Activated CD8-positive, alpha-beta memory T cell treated with anti-CD3 and anti-CD28 coated beads for 48 hours (primary cell): ENCODE data around the gene CEP70.
"Not testable (repeated sequence)": the region's sequence is repeated elsewhere in the genome, so short reads cannot be mapped to it uniquely, and the experiment has no call there.

ENCODE experiments used
- DNase-seq, 3 experiments: peaks; one replicate each; pipeline ENCODE4 v3.0.0-alpha.2; 2020; ENCODE audit warnings: low read depth in 2 of 3, low spot score in 2 of 3

Gene CEP70

DNA sequence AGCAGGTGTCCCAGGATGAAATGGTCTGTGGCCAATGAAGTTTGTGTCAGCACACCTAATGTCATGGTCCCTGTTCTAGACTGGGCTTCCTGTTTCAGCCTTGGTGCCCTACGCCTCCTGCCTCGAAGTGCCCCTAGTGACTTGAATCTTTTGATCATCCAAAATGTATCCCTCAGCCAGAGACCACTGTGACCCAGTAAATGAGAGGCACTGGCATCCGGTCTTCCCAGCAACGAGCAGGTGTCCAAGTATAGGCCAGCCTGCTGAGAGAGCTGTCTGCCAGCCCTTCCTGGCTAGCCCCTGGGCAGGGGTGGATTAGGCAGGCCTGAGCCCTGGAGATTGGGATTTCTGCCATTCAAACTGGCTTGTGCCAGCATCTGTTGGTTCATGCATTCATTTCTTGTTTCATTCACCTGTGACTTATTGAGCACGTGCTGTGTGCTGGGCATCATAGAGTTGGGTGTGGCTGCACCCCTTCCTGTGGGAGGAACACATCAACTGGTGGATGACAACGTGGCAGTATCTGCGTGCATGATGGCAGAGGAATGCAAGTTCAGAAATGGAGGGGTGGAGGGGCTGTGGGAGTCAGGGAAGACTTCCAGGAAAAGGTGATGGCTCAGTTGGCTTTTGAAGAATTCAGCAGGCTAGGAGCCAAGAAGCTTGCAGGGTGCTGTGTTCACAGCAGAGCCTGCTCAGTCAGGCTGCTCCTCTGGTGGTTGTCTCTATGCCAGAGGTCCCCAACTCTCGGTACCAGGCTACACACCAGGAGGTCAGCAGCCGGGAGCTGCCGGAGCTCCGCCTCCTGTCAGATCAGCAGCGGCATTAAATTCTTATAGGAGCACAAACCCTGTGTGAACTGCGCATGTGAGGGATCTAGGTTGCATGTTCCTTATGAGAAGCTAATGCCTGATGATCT lies 138.0 kb downstream of the CEP70 start:
- DNase-seq, result no peak

DNA sequence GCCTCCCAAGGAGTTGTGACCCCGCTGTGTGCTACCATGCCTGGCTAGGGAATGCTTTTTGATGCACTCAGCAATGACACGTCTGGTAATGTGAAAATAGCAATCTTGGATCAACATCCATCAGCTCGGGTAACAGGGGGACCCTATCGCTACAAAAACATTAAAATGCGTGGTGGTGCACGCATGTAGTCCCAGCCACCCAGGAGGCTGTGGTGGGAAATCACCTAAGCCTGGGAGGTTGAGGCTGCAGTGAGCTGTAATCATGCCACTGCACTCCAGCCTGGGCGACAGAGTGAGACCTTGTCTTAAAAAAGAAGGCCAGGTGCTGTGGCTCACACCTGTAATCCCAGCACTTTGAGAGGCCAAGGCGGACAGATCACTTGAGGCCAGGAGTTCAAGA lies 140.1 kb downstream of the CEP70 start:
- not testable (repeated sequence) for DNase-seq

DNA sequence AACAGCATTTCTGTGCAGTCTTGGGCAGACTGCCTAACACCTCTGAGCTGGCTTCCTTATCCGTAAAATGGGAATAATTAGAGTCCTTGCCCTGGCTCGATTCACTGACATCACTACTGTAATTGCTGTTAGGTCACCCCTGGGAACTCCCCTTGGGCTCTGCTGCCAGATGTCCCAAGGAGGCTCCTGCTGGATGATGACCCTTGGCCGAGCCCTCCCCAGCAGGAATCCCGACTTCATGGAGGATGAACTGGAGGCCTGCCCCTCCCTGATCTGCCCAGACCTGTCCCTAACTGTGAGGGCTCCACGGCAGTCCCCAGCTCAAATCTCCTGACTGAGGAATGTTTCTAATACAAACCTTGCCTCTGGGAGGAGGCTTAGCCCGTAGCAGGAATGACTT lies 141.6 kb downstream of the CEP70 start:
- no peak for DNase-seq

DNA sequence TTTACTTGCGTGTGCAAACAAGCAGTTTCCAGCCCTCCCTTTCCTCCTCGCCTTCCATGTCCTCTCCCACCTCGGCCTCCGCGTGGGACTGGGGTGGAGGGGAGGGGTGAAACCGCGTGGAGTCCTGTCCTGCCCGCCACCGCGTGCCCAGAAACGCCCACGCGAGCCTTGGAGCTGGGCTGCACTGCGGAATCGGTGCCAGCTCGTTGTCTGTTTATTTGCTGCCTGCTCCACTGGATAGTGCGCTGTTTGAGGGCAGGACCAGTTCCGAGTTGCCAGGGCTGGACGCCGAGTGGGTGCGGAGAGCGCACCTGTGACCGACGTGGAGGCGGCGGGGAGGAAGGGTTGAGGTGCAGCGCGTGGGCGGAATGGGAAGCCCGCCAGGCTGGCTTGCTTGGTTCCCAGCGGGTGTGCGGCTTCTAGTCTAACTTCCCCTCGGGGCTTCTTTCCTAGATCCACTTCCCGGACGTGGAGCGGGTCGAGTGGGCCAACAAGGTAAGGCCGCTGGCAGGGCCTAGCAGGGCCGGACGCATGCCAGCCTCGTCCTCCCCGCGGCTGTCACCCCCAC lies 142.4 kb downstream of the CEP70 start:
- no peak for DNase-seq

DNA sequence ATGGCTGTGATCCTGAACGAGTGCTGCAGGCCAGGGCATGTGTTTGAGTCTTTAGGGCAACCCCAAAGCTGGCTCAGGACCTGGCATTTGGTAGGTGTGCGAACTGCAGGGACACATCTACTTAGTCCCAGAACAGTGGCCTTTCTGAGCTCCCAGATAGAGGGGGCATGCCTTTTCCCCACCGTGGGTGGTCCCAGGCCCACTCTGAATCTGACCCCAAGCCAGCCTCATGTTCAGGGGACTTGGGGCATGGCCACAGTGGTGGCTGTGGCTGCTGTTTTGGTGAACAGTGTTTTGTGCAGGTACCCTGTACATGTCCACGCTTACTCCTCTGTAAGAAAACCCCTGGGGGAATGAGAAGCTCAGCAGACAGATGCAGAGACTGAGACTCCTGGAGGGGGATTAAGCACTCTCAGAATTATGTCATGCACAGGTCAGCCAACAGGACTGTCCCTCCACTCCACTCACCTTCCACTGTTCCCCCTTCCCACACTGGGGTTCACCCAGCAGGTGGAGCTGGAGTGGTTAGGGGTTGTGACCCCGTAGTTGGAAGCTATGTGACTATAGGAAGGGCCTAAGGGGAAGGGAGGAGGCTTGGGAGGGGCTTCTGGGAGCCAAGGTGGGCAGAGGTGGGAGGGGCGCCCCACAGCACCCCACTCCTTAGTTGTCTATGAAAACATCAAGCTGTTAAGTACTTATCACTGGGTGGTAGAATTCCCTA lies 143.2 kb downstream of the CEP70 start:
- no peak for DNase-seq

DNA sequence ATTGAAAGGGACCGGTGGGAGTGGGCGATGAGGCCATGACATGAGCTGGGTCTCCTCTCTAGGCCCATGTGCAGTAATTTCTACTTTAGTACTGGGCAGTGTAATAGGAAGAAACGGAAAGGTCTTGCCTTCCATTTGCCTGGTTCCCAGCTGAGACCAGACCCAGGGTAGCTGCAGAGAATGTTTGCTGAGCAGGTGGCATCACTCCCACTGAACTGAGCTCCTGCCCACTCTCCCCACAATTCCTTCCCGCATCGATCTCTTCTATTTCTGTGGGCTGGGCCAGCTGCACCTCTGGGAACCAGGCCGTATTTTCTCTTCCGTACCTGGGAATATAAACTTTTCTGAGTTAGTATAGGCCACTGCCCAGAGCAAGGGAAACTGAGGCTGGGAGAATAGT lies 143.9 kb downstream of the CEP70 start:
- no peak for DNase-seq

DNA sequence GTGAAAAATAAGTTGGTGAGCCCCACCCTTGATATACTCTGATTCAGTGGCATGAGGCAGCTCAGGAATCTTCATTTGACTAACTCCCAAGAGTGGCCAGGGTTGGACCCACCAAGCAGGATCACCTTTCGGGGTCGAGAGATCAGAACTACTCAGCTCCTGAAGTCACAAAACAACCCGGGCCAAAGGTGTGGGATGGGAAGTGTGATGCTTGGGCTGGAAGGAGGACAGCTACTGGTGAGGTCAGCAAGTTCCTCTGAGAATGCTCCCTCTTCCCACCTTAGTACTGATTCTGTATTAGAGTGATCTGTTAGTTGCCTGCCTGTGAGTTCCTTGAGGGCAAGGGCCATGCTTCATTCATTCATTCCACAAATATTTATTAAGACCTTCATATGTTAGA lies 144.6 kb downstream of the CEP70 start:
- no peak for DNase-seq

DNA sequence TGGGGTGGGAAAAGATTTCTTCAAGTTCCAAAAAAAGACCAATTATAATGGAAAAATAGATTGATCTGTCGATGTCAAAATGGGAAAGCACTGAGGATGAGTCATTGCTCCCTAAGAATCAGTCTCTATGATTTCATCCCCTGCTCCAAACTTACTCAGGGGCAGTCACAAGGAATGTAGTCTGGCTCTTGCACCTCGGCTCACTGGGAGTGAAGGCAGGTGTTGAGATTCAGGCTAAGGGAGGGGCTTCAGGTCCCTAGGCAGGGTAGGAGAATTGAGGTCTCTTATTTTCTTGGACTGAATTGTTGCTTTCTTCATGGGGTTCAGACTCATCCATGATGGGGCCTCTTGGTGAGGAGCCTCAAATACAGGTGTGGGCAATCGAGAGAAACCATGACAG lies 145.4 kb downstream of the CEP70 start:
- DNase-seq, result no peak

DNA sequence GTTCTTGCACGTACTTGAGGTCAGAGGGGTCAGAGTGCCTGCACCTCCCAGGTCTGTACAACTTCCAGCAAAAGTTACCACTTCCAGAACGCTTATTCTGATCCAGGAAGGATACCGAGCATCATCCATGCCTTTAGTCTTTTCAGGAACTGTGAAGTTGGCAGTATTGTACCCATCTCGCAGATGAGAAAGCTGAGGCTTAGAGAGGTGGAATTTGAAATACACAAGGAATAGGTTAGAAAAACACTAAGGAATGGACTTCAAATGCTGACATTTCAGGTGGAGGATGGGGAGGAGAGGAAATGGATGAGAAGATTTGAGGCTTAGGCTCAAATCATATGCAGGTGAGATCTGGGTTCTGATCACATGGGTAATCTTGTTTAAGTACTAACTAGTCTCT lies 148.4 kb downstream of the CEP70 start:
- no peak for DNase-seq

DNA sequence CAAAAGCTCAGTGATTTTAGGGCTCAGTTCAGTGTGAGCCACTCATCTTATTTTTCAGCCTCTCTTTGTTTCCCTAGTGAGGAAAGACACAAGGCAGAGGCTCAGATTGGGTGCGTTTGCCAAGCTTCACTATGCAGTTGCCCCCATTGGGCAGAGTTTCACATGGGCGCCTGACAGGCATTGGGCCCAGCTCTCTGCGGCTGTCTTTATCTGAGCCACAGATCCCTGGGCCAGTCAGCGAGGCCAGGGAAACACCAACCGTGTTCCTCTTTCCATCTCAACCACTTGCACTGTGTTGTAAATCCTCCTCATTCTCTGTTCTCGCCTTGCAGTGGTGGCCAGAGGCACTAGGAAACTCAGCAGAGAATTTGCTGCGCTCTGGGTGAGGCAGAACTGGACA lies 148.8 kb downstream of the CEP70 start:
- no peak for DNase-seq
